ENCODE results near the gene PRKCE.

DNA sequence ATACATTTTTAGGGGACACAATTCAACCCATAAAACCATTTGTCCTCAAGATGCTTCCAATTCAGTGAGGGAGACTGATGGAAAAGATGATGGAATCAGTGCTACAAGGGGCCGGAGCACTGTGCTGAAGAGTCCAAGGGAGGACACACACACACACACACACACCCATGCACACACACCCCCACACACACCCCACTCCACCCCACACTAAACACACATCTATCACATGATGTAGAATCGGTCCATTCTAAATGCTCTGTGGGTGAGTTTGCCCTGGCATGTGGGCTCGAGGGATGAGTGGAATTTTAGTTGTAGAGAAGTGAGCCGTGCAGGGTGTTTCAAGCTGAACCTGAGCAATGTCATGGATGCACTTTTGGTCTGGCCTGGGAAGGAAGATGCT is 41.1 kb downstream of the PRKCE start:
- TF ChIP-seq, protein P1, sequence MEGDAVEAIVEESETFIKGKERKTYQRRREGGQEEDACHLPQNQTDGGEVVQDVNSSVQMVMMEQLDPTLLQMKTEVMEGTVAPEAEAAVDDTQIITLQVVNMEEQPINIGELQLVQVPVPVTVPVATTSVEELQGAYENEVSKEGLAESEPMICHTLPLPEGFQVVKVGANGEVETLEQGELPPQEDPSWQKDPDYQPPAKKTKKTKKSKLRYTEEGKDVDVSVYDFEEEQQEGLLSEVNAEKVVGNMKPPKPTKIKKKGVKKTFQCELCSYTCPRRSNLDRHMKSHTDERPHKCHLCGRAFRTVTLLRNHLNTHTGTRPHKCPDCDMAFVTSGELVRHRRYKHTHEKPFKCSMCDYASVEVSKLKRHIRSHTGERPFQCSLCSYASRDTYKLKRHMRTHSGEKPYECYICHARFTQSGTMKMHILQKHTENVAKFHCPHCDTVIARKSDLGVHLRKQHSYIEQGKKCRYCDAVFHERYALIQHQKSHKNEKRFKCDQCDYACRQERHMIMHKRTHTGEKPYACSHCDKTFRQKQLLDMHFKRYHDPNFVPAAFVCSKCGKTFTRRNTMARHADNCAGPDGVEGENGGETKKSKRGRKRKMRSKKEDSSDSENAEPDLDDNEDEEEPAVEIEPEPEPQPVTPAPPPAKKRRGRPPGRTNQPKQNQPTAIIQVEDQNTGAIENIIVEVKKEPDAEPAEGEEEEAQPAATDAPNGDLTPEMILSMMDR (IDR thresholded peaks at IDR 0.05), result no peak
- TF ChIP-seq TCF7L2 (IDR thresholded peaks at IDR 0.05; ENCODE audit: low read depth, low read length), result no peak
- TF ChIP-seq REST (IDR thresholded peaks at IDR 0.05; ENCODE audit: insufficient read depth in 1 of 2, low read depth in 2 of 2, low read length in 1 of 2), result no peak
- TF ChIP-seq POLR2AphosphoS5 (IDR thresholded peaks at IDR 0.05; ENCODE audit: low read depth, low read length), result no peak
- no peak for TF ChIP-seq SIN3A (IDR thresholded peaks at IDR 0.05; ENCODE audit: borderline replicate concordance, insufficient read depth, low read depth, low read length)
